GM20431 (cell line): ENCODE results near the gene LST1.
"Not testable (repeated sequence)": the region's sequence is repeated elsewhere in the genome, so short reads cannot be mapped to it uniquely, and the experiment has no call there.

Source experiments
- in situ Hi-C: fragments of 300-500 bp; cut with MseI, MboI; formaldehyde crosslinking; loops from one replicate; pipeline ENCODE4 v1.15.0; 2020; ENCODE audit warnings: low sequenced_read_pairs; ENCODE audit not compliant: unreplicated experiment

Gene LST1

DNA sequence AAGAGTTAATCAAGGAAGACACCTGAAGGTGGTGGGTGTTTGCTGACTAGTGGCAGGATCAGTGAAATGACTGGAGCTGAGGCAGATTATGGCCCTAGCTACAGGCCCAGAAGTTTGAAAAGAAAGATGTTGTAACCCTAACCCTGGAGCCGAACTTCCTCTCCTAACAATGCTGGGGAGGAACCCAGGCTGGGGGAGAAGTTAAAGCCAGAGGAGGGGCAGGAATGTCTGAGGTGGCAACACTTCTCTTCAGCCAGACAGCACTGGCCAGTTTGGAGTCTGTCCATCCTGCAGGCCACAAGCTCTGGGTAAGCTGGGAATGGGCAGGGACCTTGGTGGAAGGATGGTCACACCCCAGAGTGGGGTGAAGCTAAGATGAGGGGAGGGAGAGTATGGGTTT lies at the start of gene LST1:
Gene LST1 (plus strand): TSS at position 270 of the 400 bp plus-strand sequence. CDS start 1,023 bp downstream, outside the sequence.
- in situ Hi-C loops, result no loop called here

DNA sequence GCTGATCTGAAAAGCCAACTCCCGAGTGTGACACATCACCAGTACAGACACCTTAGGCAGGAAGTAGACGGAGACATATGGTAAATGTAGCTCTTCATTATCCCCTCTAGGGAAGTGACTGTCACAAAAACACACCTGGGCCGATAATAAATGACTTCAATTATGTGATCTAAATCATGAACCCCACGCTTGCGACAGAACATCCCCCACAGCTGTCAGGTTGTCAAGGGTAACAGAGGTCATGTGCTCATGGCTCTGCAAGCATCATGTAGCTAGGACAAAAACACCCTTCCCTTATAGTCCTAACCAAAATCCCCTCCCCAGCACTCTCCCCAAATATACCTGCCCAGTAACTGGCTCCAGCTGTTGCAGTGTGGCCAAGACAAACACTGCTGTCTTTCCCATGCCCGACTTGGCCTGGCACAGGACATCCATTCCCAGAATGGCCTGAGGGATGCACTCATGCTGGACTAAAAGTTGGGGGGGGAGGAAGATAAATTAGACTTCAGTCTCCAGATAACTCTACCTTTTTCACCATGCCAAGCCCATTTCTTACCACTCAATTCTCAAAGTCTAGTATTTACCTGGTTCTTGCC lies 47.2 kb upstream of the LST1 start:
- in situ Hi-C loops, result no loop called here

DNA sequence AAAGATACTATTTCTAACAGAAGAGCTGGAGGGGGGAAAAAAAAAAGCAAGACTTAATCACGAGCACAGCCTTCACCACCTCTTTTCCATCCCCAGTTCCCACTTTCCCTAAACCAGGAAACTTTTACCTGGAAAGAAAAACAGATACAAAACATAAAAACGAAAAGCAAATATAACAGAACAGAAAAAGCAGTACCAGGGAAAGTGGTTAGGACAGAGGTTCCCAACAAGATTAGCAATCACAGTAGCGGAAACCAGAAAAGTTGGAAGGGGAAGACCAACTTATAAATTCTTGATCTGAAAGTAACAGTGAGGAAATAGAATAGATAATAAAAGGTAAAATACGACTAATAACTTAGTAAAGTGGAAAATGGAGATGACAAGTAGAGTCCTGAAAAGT lies 45.4 kb upstream of the LST1 start:
- in situ Hi-C loops, result no loop called here

DNA sequence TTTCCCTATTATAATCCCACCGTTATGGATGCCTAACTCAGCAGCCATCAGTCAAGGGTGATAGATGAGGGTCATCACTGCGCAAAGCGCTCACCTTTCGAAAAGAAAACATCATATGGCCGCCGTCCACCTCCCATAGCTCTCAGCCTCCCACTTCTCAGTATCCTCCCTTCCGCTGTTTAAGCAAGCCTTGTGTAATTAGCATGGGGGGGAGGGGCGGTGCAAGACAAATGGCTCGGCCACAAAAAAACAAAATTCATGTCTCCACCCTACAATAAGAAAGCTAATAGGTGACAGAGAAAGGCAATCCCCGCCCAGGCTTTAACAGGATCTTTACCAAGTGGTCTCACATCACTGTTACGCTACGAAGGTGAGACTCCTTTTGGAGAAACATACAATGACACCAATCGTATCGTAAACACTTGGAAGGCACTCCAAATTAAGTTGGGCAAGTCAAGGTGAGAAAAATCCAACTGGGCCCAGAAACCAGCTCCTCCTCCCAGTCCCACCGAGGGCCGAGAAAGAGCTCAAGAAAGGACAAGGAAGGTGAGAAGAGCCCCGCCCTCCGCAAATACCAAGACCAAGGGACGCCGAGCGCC lies 44.9 kb upstream of the LST1 start:
- in situ Hi-C loops, result no loop called here

DNA sequence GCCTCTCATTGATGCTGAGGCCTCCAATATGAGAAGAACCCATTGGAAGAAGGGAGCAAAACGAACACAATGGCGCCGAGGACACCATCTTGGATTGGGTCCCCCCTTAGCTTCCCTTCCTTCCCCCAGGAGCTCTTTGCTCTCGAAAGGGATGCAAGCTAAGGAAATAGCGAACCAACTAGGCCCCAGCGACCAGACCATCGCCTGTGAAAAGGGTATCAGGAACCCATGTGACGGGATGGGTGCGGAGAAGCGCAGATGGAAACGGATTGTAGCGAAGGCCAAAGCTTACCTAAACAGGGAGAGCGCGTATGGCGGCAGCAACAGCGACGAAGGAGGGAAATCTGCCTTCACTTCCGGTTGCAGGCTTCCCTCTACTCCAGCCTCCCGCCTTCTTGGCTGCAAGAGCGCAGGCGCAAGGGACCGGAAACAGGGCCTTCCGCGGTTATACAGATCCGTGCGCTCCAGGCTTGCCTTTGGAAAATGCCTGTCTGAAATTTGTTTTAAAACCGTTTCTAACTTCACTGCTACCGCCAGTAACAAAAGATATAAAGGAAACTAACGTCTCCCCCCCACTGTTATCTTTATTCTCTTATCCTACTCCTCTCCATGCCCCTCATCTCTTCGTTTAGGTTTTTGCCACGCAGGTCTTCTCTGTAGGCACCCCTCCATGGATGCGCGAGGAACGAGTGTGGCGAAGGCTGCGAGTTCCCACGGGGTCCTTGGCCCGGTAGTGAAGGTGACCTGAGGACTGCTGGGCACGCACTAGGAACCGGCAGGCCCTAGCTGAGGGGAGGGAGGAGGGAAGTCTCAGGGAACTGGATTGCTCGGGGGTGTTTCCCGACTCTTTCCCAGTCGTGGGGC lies 44.2 kb upstream of the LST1 start, which contains the start of gene DDX39B:
Gene DDX39B (minus strand): TSS at position 346 of the 864 bp plus-strand sequence. CDS start 1,471 bp downstream, outside the sequence.
- in situ Hi-C loops, result no loop called here

DNA sequence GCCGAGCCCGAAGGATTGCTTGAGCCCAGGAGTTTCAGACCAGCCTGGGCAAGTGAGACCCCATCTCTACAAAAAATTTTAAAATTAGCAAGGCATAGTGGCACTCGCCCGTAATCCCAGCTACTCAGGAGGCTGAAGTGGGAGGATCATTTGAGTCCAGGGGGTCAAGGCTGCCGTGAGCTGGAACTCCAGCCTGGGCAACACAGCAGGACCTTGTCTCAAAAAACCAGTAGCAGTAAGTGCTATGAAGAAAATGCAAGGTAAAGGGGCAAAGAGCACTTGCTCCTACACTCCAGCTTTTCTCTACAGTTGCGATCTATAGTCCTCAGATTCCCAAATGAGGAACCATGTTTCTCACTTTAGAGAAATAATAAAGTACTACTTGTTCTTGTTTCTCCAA lies 42.4 kb upstream of the LST1 start:
- in situ Hi-C loops, result no loop called here

DNA sequence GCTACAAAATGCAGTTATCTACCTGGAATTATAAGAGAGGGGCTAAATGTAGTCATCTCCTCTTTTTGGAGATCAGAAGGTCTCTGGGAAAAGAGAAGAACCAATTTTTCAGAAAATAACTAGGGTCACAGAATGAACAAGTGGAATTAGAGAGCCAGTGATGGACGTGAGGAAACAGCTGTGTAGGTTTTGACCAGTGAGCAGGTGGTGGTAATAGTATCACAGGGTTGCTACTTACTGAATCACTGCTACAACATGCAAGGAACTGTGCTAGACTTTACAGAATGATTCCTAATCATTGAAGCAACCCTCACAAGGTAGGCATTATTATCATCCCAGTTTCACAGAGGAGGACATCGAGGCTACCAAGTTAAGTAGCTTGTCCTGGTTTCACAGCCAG lies 41.4 kb upstream of the LST1 start:
- in situ Hi-C loops, result loop anchor here (5.0 kb wide), 1 partner anchor 58 kb away; no protein-coding TSS in a partner anchor

DNA sequence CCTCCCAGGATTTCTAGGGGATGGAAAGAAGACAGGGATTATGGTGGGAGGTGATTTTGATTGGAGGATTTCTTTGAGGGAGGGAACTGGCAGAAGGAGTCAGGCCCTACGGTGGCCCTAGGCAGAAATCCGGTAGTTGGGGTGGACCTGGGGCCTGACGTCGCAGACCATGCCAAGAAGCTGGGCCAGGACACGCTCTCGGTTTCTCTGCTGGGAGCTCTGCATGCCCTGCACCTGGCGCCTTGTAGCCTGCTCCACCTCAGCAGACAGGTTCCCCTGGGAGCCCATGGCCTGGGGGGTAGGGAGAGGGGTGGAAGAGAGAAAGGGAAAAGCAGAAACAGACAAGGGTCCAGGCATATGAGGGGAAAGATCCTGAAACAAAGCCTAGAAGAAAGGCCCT lies 40.8 kb upstream of the LST1 start:
- in situ Hi-C loops, result loop anchor here (5.0 kb wide), 1 partner anchor 57 kb away; no protein-coding TSS in a partner anchor

DNA sequence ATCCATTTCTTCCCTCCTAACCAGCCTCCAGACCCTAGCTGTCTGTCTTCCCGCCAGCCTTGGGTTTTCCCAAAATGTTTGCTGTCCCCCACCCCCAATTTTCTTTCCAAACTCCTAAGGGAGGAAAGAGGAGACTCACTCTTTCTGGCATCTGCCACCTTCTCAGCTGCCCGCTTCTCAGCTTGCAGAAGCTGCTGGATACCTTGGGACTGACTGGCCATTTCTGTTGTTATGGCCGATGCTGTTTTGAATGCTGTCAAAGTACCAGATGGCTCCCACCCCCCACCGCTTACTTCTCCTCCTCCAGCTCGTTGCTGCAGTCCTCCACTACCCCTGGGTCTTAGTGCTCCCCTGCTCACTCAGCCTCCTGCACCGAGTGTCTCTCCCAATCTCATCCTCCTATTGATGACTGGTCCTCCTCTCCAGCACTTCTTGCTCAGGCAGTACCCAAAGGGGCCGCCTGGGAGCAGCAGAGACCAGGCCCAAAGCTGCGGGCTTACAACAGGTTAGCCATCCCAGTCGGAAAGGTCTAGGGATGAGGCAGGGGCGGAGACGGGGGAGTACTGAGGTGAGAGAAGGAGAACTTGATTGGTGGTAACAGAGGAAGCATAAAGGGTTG lies 39.6 kb upstream of the LST1 start, which contains the start of gene ATP6V1G2:
Gene ATP6V1G2 (minus strand): TSS at position 270 of the 619 bp plus-strand sequence. CDS start 49 bp downstream, at position 221.
- in situ Hi-C loops, result loop anchor here (5.0 kb wide), 1 partner anchor 56 kb away; no protein-coding TSS in a partner anchor

DNA sequence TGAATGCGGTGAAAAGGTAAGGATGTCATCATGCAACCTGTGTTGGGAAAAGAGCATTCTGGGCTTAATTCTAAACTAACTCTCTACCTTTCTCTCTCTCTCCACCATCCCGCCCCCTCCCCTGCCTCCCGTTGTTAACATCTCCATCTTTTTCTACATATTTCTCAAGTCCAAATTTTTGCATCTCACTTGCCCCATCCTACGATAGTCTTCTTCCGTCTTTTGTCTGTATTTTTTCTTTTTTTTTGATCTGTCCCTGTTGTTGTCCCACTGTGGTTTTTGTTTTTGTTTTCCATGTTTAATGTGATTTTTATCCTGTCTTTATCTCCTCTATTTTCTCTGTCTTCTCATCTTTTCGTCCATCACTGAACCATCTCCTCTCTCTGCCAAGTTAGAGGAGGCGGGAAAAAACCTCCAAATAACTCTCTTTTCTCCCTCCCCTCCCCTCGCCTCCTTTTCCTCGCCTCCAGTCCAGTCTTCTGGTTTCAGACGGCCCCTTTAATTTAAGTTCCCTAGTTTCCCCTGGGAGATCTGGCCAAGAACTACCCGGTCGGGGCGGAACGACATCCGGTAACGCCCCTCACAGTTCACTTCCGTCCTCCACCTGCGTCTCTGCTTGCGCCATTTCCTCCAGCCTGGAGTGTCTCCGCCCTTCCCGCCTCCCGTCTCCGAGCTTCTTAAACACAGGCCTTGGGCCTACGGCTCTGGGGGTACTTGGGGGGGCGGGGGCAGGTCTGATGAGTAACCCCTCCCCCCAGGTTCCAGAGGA lies 38.9 kb upstream of the LST1 start, which contains the start of gene NFKBIL1:
Gene NFKBIL1 (plus strand): TSS at position 651 of the 769 bp plus-strand sequence. CDS start 87 bp downstream, at position 738.
- in situ Hi-C loops, result loop anchor here (5.0 kb wide), 1 partner anchor 55 kb away; no protein-coding TSS in a partner anchor

DNA sequence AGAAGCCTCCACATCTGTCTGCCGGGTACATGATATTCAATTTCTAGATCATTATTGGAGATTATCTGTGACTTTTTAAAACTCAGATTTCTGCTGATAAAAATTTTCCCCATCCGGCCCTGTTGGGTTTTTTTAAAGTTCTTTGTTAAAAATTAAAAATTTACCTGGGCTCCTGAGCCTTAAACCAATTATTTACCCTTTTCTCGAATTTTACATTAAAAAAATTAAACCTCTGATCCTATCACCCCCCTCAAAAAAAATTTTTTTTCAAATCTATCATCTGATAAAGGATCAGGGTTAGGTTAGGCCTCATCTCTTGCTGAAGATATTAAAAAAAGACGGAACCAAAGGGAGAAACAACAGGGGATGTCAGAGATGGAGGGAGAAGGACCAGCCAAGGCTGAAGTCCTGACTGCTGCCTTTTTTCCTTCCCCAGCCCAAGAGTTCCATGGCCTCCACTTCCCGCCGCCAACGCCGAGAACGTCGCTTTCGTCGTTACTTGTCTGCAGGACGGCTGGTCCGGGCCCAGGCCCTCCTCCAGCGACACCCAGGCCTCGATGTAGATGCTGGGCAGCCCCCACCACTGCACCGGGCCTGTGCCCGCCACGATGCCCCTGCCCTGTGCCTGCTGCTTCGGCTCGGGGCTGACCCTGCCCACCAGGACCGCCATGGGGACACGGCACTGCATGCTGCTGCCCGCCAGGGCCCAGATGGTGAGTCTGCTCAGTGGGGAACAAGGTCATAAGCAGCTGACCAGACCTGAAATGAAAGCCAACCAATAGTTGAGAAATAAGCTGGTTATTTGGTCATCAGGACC lies 38.1 kb upstream of the LST1 start:
- in situ Hi-C loops, result loop anchor here (5.0 kb wide), 1 partner anchor 54 kb away; no protein-coding TSS in a partner anchor

DNA sequence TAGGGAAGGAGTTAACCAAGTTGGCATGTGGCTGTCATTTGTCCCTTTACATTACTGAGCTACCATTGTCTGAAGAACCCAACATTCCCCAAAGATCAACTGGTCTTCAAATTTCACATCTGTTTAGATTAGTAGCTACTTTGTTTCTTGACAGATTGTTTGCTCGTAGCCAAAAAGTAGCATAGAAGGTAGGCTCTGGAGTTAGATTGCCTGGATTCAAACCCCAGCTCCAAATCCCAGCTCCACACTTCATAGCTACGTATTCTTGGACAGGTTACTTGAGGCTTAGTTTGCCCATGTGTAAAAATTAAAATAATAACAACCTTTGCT lies 37.6 kb upstream of the LST1 start:
- in situ Hi-C loops, result loop anchor here (5.0 kb wide), 1 partner anchor 54 kb away; no protein-coding TSS in a partner anchor

DNA sequence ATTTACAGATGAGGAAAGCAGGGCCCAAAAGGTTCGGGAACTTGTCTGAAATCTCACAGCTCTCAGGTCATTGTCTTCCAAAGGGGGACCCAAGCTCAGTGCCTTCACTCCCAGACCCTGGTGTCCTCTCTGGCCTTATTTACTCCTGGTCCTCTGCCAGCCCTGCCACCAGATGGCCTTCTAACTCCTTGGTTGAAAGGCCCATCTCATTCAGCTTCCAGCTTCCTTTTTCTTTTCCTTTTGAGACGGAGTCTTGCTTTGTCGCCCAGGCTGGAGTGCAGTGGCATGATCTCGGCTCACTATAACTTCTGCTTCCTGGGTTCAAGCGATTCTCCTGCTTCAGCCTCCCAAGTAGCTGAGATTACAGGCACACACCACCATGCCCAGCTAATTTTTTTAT lies 34.7 kb upstream of the LST1 start:
- in situ Hi-C loops, result not testable (repeated sequence)

DNA sequence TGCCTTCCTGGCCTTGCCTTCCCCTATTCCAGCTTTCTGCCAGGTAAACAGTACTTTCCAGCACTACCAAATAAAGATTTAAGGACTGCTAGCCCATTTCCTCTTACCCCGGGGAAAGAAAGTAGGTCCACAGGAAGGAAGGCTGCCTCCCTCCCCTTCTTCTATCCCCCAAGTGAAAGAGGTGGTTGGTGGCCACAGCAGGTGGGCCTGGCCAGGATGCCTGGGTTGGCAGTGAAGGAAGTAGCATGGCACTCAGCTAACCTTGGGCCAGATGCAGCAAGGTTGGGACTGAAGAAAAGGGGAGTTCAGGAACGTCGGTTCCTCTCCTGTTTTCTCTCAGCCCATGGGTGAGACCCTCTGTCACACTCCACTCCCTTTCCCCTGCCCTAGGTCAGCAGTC lies 29.8 kb upstream of the LST1 start:
- in situ Hi-C loops, result no loop called here

DNA sequence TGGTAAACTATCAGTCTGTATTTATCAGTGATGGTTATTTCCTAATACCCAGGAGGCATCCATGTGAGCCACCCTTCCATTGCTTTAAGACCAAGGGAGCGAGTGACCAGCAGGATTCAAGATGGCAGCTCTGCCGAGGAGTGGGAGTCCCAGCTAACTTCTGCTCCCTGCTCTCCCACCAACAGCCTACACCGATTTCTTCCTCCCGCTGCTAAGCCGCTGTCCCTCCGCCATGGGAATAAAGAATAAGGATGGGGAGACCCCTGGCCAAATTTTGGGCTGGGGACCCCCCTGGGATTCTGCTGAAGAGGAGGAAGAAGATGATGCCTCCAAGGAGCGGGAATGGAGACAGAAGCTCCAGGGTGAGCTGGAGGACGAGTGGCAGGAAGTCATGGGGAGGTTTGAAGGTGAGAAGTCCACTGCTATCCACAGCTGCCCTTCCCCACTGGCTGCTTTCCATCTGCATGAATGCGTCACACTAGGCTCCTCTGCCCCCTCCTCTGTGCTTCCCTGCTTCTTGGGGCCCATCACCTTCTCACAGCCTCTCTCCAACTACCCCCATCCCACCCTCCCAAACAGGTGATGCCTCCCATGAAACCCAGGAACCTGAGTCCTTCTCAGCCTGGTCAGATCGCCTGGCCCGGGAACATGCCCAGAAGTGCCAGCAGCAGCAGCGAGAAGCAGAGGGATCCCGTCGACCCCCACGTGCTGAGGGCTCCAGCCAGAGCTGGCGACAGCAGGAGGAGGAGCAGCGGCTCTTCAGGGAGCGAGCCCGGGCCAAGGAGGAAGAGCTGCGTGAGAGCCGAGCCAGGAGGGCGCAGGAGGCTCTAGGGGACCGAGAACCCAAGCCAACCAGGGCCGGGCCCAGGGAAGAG lies 28.4 kb upstream of the LST1 start:
- in situ Hi-C loops, result no loop called here

DNA sequence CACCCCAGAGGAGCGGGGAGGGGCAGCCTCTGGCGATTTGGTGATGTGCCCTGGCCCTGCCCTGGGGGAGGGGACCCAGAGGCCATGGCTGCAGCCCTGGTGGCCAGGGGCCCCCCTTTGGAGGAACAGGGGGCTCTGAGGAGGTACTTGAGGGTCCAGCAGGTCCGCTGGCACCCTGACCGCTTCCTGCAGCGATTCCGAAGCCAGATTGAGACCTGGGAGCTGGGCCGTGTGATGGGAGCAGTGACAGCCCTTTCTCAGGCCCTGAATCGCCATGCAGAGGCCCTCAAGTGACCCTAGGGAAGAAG lies 27.8 kb upstream of the LST1 start:
- in situ Hi-C loops, result no loop called here

DNA sequence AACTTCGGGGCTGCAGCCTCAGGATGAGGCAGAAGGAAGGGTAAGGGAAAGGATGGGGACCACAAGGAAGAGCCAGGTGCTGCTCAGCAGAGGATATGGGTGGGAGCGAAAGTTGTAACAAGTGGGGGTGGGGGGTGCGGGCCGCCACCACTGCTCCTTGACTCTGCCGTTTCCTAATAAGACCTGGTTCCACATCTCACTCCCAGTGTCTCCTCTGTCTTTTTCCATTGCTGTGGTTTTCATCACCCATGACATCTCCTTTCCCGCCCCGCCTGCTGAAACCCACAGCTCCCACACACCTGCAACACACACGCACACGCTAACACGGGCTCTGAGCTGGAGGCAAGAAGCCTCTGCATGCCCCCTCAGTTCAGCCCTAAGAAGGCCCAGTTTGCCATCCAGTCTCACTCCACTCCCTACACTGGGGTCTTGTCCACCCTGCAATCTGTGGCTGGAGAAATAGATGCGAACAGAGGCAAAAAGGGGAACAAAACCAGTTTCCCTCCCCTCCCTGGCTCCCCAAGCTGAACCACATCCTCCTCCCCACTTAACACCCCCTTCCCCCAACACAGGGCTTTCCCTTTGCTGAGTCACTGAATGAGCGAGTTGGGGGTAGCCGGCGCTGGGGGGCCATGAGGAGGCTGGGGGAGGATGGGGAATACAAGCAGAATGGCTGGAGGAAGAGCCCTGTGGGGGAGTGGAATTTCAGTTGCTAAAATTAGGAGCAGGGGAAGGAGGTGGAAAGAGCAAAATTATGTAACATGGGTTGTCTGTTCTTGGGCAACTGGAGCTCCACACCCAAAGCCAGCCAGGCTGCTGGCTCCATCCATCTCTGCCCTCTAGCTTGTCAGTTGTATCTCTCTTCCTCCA lies 27.2 kb upstream of the LST1 start:
- in situ Hi-C loops, result no loop called here
